IPS-15b (cell line): Measurements from ENCODE around the gene KIAA1755.

Experiments
- H3K27me3 ChIP-seq: one replicate; pipeline ENCODE4 v1.6.1; 2013; ENCODE audit warnings: low read length; ENCODE audit not compliant: control insufficient read depth, insufficient read depth
- H3K36me3 ChIP-seq: one replicate; pipeline ENCODE4 v1.6.1; 2013; ENCODE audit warnings: low read length; ENCODE audit not compliant: control insufficient read depth, insufficient read depth
- H3K4me1 ChIP-seq: one replicate; pipeline ENCODE4 v1.6.1; 2013; ENCODE audit warnings: mild to moderate bottlenecking, low read length; ENCODE audit not compliant: control insufficient read depth, insufficient read depth
- H3K4me3 ChIP-seq: one replicate; pipeline ENCODE4 v1.5.1; 2013; ENCODE audit warnings: low read depth, low read length
- H3K9ac ChIP-seq: one replicate; pipeline ENCODE4 v1.6.1; 2013; ENCODE audit warnings: low read depth, mild to moderate bottlenecking, low read length
- H3K9me3 ChIP-seq: one replicate; pipeline ENCODE4 v1.6.1; 2013; ENCODE audit warnings: mild to moderate bottlenecking, low read length; ENCODE audit not compliant: control insufficient read depth, insufficient read depth

Gene KIAA1755

DNA sequence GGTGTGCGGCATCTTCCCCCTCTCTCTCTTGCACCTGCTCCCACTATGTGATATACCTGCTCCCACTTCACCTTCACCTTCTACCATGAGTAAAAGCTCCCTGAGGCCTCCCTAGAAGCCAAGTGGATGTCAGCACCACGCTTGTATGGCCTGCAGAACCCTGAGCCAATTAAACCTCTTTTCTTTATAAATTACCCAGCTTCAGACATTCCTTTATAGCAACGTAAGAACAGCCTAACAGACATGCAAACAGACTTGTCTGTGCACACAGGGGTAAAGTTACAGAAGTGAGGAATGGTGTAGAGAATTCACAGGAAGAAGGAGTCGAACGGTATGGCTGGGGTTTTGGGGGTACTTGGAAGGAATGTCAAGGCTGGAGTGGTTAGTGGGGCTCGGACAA lies 80.7 kb downstream of the KIAA1755 start:
- H3K9ac ChIP-seq = no peak overlapping the region
- no peaks in the 10 kb centered on the region for H3K36me3 ChIP-seq
- no peaks in the 10 kb centered on the region for H3K4me1 ChIP-seq
- H3K9me3 ChIP-seq = no peaks in the 10 kb centered on the region
- H3K27me3 ChIP-seq = no peaks in the 10 kb centered on the region
- no peak overlapping the region for H3K4me3 ChIP-seq

DNA sequence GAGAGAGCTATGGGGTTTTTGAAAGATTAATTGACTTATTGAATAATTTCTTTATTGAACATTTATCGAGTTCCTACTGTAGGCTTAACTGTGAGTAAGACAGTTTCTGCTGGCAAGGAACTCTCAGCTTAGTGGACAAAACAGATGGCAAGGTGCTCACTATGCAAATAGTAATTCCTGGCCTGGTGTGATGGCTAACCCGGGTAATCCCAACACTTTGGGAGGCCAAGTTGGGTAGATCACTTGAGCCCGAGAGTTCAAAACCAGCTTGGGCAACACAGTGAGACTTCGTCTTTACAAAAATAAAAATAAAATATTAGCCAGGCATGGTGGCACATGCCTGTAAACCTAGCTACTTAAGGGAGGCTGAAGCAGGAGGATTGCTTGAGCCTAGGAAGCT lies 82.0 kb downstream of the KIAA1755 start:
- H3K4me1 ChIP-seq = peaks cover 2% of the 10 kb centered on the region

DNA sequence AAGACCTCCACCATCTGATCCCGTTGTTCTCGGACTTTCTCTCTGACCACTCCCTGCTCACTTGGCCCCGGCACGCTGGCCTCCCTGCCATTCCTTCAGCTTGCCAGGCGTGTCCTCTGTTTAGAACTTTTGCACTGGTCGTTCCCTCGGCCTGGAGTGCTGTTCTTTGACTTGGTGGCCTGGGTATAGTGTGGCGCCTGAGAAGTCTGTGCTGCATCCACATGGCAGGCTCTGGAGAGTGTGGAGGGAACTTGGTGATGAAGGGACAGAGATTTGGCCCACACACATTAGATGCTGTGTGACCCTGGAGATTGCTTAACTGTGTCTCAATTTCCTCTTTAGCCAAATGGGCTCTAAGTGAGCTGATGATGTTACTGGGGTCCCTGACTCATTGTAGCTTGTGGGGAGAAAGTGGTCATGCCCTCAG lies 82.5 kb downstream of the KIAA1755 start:
- H3K27me3 ChIP-seq = no peaks in the 10 kb centered on the region
- no peak overlapping the region for H3K4me3 ChIP-seq
- H3K4me1 ChIP-seq = peaks cover 4% of the 10 kb centered on the region
- no peak overlapping the region for H3K9ac ChIP-seq
- H3K9me3 ChIP-seq = no peaks in the 10 kb centered on the region
- no peaks in the 10 kb centered on the region for H3K36me3 ChIP-seq

More for the DNA sequence above, 82.0 kb downstream of the KIAA1755 start:
- Histone ChIP-seq H3K9ac (no peak overlapping the region), H3K9me3 (no peaks in the 10 kb centered on the region), H3K36me3 (no peaks in the 10 kb centered on the region), H3K4me3 (no peak overlapping the region), H3K27me3 (no peaks in the 10 kb centered on the region)

GRCh38 chr20:38177201-38177600 lies 83.3 kb downstream of the KIAA1755 start:
- H3K9me3 ChIP-seq = no peaks in the 10 kb centered on the region

DNA sequence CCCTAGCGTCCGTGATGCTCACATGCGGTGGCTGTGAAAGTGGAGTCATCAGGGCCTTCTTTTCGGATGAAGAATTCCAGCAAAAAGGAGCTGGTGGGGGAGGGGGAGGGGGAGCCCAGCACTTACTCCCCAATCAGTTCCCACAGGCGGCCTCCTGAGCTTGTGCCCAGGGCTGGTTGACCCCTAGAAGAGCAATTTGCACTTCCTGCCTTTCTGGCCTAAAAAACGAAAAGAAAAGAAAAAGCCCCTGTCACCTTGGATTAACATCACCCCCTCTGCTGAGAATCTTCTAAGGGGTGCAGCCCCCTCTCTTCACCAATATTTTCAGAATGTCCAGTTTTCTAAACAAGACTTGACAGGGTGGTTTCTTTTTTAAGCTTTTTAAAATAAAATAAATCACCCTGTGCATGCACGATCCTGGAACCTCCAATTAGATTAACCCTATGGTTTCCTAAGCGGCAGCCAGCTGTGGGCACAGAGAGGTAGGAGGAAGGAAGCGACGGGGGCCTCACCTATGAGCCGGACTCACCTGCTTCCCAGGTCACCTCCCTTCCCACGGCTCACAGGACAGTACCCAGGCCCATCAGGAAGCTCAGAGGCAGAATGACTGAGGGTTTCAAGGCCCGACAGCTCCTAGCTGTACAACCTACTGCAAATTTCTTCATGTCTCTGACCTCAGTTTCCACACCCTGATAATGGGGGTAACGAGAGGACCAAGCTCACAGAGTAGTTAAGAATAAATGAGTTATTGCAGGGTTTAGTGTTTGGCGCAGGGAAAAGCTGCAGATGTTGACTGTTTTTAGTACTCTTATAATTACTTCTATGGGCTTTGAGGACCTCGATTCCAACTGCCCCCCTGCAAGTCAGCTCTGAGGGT lies 85.0 kb downstream of the KIAA1755 start:
- peaks cover 4% of the 10 kb centered on the region for H3K4me1 ChIP-seq
- H3K9ac ChIP-seq = no peak overlapping the region
- H3K36me3 ChIP-seq = no peaks in the 10 kb centered on the region
- H3K27me3 ChIP-seq = no peaks in the 10 kb centered on the region
- H3K9me3 ChIP-seq = no peaks in the 10 kb centered on the region
- H3K4me3 ChIP-seq = no peak overlapping the region

More at GRCh38 chr20:38177201-38177600, 83.3 kb downstream of the KIAA1755 start:
- Histone ChIP-seq H3K9ac (no peak overlapping the region), H3K36me3 (no peaks in the 10 kb centered on the region), H3K4me3 (no peak overlapping the region), H3K4me1 (peaks cover 4% of the 10 kb centered on the region), H3K27me3 (no peaks in the 10 kb centered on the region)

DNA sequence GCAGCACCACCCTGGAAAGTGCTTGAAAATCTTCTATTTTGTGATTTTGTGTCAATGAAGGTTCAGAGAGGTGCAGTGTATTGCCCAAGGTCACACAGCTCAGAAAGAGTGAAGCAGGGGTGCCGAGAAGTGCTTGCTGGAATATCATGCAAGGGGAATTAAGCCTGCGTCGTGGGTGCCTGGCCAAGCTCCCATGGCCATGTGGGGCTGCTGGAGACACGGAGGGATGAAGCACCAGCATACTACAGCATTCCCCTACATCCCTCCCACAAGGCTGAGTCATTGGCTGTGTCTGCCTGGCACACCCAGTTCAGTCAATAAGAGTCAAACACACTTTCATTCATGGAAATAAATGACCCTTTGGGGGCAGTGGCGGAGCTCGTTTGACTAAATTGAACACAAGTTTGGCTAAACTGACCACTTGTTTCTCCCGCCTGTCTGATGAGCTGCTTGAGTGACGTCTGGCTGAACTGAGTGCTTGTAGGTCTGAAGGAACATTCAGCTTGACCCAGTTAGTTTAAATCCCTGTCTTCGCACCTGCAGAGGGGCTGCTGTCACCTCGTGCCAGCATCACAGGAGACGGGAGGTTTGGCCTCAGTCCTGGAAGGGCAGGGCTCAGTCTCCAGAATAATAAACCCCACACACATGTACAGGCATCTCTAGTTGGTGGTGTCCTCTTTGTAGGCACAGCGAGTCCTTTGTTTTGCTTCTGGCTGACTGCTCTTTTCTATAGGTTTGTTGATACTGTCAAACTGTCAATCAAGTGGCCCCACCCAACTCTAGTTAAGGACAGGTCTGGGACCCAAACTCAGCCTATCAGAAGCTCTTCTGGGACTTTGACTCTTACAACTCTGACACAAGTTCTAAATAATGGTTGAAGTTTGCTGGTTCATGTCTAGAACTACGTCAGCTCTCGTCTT lies 87.0 kb downstream of the KIAA1755 start:
- no peaks in the 10 kb centered on the region for H3K9me3 ChIP-seq
- H3K9ac ChIP-seq = no peak overlapping the region
- H3K4me3 ChIP-seq = no peak overlapping the region
- H3K36me3 ChIP-seq = no peaks in the 10 kb centered on the region
- H3K27me3 ChIP-seq = no peaks in the 10 kb centered on the region
- peaks cover 4% of the 10 kb centered on the region for H3K4me1 ChIP-seq

- no peak overlapping the region for H3K4me3 ChIP-seq
- H3K9me3 ChIP-seq = no peaks in the 10 kb centered on the region
- no peak overlapping the region for H3K9ac ChIP-seq
- H3K4me1 ChIP-seq = peaks cover 4% of the 10 kb centered on the region
- no peaks in the 10 kb centered on the region for H3K27me3 ChIP-seq
- H3K36me3 ChIP-seq = no peaks in the 10 kb centered on the region
Measured at GRCh38 chr20:38172408-38172807, 88.1 kb downstream of the KIAA1755 start.

DNA sequence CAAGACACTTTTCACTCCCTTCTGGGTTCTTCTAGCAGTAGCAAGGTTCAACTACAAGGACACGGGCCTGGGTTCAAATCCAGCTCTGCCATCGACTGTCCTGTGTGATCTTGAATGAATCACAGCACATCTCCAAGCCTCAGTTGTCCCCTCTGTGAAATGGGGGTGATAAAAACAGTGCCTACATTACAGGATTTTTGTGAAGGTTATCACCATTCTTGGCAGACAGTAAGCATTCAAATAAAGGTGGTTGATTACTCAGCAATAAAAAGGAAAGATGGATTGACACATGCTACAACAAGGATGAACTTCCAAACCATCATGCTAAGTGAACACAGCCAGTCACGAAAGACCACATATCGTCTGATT lies 88.9 kb downstream of the KIAA1755 start:
- no peak overlapping the region for H3K4me3 ChIP-seq
- no peaks in the 10 kb centered on the region for H3K9me3 ChIP-seq
- no peak overlapping the region for H3K9ac ChIP-seq
- peaks cover 4% of the 10 kb centered on the region for H3K4me1 ChIP-seq
- no peaks in the 10 kb centered on the region for H3K27me3 ChIP-seq
- no peaks in the 10 kb centered on the region for H3K36me3 ChIP-seq

- Histone ChIP-seq H3K4me3 (no peak overlapping the region), H3K9ac (no peak overlapping the region), H3K27me3 (no peaks in the 10 kb centered on the region), H3K36me3 (no peaks in the 10 kb centered on the region), H3K9me3 (no peaks in the 10 kb centered on the region), H3K4me1 (peaks cover 4% of the 10 kb centered on the region)
Measured at GRCh38 chr20:38170826-38171674, 89.5 kb downstream of the KIAA1755 start.

GRCh38 chr20:38170219-38170825 lies 90.2 kb downstream of the KIAA1755 start:
- Histone ChIP-seq H3K9me3 (no peaks in the 10 kb centered on the region), H3K4me1 (peaks cover 4% of the 10 kb centered on the region), H3K4me3 (no peak overlapping the region), H3K27me3 (no peaks in the 10 kb centered on the region), H3K9ac (no peak overlapping the region), H3K36me3 (no peaks in the 10 kb centered on the region)
